Mucosa of rectum (tissue), 2 donors: Measurements from ENCODE around the gene CSF2.

ENCODE experiments used
- H3K27ac ChIP-seq, 2 donors: one replicate each; pipeline ENCODE4 v1.7.0; 2013; ENCODE audit warnings: inconsistent platforms in 2 of 2, low read depth in 2 of 2, low read length in 2 of 2
- H3K27me3 ChIP-seq, 2 donors: one replicate each; pipeline ENCODE4 v1.7.0; 2013; ENCODE audit warnings: low read length in 2 of 2; ENCODE audit not compliant: control insufficient read depth in 2 of 2, insufficient read depth in 2 of 2
- H3K36me3 ChIP-seq, 2 donors: one replicate each; pipeline ENCODE4 v1.7.0; 2013; ENCODE audit warnings: low read length in 2 of 2; ENCODE audit not compliant: control insufficient read depth in 2 of 2, insufficient read depth in 2 of 2
- H3K4me1 ChIP-seq, 2 donors: one replicate each; pipeline ENCODE4 v1.7.0; 2013; ENCODE audit warnings: low read length in 2 of 2, mild to moderate bottlenecking in 1 of 2; ENCODE audit not compliant: control insufficient read depth in 2 of 2, insufficient read depth in 2 of 2
- H3K4me3 ChIP-seq, 2 donors: one replicate each; pipeline ENCODE4 v1.7.0; 2013; ENCODE audit warnings: low read length in 2 of 2
- H3K9ac ChIP-seq, 2 donors: one replicate each; pipeline ENCODE4 v1.7.0; 2013; ENCODE audit warnings: low read length in 2 of 2, low read depth in 1 of 2, mild to moderate bottlenecking in 1 of 2
- H3K9me3 ChIP-seq, 2 donors: one replicate each; pipeline ENCODE4 v1.7.0; 2013; ENCODE audit warnings: low read length in 2 of 2; ENCODE audit not compliant: control insufficient read depth in 2 of 2
- donor health status: healthy.
- donor health status: Normal muscosa, but diverticular disease.

The CSF2 gene

DNA sequence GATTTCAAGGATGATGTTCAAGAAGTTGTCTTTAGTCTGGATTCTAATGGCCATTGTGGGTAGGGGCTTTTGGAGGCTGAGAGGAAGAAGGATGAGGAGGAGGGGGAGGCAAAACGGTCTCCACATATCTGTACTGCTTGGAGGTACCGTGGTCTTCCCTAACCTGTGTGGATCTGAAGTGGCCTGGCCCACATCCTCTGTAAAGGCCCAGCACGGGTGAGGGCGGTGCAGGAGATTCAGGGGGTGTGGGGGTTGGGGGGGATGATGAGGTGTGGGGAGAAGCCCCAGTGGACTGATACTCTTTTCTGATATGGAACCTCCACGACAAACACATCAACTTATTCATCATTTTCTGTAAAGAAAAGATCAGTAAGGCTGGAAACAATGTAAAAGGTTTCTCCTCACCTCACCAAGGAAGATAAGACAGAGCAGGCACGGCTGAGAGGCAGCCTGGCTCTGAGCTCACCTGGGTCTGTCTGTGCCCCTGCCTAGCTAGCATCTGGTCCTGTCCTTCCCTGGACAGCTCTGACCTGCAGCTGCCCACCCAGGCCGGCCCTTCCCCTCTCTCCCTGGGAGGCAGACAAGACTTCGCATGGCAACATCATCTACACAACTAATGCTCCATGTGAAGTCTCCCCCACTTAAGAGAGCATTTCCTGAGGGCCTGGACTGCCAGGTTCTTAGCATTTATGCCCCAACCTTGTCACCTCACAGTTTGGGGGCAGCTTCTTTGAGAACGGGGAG is 18.7 kb upstream of the CSF2 start:
- Histone ChIP-seq H3K4me3 (no peak overlapping the region), H3K4me1 (no peaks in the 10 kb centered on the region), H3K27me3 (peaks cover 0 to 2% of the 10 kb centered on the region in 2 donors), H3K36me3 (no peaks in the 10 kb centered on the region), H3K9me3 (no peaks in the 10 kb centered on the region), H3K27ac (no peak overlapping the region), H3K9ac (no peak overlapping the region)

DNA sequence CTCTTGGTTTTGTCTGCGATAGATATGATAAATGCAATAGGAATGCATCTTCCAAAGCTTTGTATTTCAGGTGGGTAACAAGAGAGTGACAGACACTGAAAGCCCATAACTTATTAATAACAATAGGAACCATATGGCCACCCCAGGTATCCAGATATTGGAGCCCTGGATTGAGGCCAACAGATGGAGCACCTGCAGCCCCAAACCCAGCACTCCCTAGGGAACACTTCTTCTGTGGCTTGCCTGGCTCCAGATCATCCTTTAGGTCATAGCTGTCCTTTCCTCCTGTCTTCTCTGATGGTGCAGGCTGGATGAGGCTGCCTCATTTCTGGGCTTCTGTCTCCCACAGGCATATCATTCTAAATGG is 18.2 kb upstream of the CSF2 start:
- Histone ChIP-seq H3K4me3 (no peak overlapping the region), H3K27ac (no peak overlapping the region), H3K27me3 (peaks cover 0 to 2% of the 10 kb centered on the region in 2 donors), H3K4me1 (no peaks in the 10 kb centered on the region), H3K36me3 (no peaks in the 10 kb centered on the region), H3K9ac (no peak overlapping the region), H3K9me3 (no peaks in the 10 kb centered on the region)

DNA sequence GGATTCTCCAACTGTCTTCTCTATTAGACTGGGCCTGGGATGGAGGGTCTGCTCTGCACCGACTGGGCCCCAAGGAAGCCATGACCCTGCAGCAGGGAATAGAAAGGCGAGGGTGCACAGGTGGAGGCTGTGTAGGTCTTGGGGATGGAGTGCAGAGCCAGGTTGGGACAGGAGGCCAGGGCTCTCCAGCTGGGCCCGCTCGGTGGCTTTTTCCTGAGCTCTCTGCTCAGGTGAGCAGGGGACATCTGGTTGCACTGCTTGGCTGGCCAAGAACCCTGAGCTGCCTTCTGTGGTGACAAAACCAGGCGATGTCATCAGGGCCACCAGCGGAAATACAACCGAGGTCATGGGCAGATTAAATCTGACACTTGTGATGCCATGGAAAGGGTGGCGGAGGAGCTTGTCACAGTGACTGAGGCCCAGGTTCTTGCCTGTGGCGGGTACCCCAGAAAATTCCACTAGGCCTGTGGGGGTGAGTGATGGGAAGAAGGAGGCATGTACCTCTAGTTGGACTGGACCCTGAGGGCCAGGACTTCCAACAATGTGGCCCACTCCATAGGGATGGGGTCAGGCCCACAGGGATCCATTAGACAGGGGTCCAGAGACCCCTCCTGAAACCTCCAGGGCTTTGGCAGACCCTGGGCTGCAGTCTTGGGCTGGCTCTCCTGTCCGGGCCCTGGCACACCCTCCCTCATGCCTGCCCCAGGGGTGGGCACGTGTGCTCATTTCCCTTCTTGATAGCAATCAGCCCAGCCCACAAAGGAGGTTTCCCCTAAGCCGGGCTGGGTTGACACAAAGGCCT is 17.6 kb upstream of the CSF2 start:
- H3K9me3 ChIP-seq = no peaks in the 10 kb centered on the region
- no peak overlapping the region for H3K4me3 ChIP-seq
- no peaks in the 10 kb centered on the region for H3K4me1 ChIP-seq
- no peaks in the 10 kb centered on the region for H3K36me3 ChIP-seq
- no peak overlapping the region for H3K27ac ChIP-seq
- peaks cover 0 to 2% of the 10 kb centered on the region in 2 donors for H3K27me3 ChIP-seq
- H3K9ac ChIP-seq = no peak overlapping the region

DNA sequence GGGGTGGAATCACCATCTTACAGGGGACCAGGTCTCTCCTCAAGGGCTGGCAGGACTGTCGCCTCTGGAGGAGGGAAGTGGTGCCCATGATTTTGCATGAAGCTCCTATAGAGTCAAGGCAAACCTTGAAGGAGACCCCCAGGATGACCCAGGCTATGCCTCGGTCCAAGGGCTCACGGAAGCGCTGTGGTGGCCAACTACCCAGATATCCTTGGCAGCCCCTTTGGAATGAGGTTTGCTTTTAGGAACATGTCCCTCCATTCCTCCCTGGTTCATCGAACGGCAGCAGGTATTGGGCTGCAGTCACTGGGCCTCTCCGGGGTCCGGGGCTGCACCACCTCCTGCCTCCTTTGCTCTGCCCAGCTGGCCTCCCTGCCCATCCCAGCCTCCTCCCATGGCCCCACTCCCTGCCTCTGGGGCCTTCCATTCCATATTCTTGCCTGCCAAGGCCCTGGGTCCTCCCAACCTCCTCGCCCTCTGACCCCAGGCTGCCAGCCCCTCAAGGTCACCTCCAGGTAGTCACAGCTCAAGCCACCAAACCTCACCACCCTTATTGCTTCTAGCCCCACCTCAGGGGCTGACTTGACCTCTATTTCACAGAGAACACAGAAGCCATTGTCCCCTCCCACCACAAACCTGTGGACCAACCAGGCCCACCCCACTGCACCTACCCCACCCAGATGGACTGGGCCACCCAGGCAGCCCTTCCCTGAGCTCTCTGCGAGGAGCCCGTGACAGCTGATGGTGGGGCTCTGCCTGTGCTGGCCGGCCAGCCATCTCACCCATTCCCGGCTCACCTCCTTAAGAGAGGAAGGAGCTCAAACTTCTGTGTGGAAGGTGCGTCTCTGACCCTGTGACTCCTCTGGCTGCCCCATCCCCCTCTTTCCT is 16.7 kb upstream of the CSF2 start:
- H3K9ac ChIP-seq = no peak overlapping the region
- H3K4me3 ChIP-seq = no peak overlapping the region
- H3K27me3 ChIP-seq = peaks cover 0 to 2% of the 10 kb centered on the region in 2 donors
- H3K9me3 ChIP-seq = no peaks in the 10 kb centered on the region
- H3K36me3 ChIP-seq = no peaks in the 10 kb centered on the region
- no peak overlapping the region for H3K27ac ChIP-seq
- no peaks in the 10 kb centered on the region for H3K4me1 ChIP-seq

DNA sequence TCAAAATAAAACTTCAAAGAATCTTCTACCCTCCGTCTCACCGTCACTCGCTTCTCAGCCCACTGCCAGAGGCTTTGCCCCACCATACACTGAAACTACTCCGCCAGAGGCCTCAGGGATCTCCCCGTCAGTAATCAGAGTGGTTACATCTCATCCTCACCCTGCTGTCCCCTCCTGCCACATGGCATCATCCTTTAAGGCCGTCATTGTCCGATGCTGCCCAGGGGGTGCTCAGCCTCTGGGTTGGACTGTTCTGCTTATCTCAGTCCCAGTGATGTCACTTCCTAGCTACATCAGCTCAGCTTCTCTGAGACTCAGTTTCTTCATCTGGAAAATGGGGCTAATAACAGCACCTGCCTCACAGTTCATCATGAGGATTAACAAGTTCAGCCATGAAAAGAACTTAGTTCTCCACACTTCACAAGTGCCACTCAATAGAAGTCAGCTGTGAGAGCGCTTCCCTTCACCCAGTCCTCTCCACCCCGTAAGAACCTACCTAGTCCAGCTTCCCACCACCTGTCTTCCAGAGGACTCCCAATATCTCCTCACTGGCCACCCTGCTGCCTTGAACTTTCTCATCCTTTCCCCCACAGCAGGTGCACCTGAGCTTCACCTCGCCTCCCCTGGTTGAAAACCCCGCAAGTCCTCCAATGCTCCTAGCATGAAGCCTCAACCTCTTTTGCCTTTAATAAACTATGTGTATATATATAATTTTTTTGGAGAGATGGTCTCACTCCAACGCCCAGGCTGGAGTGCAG is 15.9 kb upstream of the CSF2 start:
- no peak overlapping the region for H3K27ac ChIP-seq
- H3K27me3 ChIP-seq = peaks cover 0 to 2% of the 10 kb centered on the region in 2 donors
- no peaks in the 10 kb centered on the region for H3K4me1 ChIP-seq
- H3K9me3 ChIP-seq = no peaks in the 10 kb centered on the region
- H3K9ac ChIP-seq = no peak overlapping the region
- no peaks in the 10 kb centered on the region for H3K36me3 ChIP-seq
- H3K4me3 ChIP-seq = no peak overlapping the region

DNA sequence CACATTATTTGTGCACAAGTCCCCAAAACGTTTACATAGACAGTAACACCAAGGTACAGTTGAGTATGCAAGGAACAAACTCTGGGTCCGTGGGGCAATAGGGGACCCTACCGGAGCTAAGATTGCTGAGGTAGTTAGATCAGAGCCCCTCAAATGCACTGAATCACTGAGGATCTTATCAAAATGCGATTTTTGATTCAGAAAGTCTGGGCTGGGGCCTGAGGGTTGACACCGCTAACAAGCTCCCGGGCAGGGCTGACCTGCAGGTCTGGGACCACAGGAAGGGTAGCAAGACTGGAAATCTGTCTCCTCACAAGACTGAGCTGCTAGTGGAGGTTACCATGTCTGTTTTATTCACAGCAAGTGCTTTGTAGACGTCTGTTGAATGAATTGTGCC is 14.9 kb upstream of the CSF2 start:
- H3K4me1 ChIP-seq = no peaks in the 10 kb centered on the region
- H3K36me3 ChIP-seq = no peaks in the 10 kb centered on the region
- H3K27me3 ChIP-seq = peaks cover 0 to 2% of the 10 kb centered on the region in 2 donors
- no peaks in the 10 kb centered on the region for H3K9me3 ChIP-seq
- no peak overlapping the region for H3K4me3 ChIP-seq
- no peak overlapping the region for H3K9ac ChIP-seq
- H3K27ac ChIP-seq = no peak overlapping the region

DNA sequence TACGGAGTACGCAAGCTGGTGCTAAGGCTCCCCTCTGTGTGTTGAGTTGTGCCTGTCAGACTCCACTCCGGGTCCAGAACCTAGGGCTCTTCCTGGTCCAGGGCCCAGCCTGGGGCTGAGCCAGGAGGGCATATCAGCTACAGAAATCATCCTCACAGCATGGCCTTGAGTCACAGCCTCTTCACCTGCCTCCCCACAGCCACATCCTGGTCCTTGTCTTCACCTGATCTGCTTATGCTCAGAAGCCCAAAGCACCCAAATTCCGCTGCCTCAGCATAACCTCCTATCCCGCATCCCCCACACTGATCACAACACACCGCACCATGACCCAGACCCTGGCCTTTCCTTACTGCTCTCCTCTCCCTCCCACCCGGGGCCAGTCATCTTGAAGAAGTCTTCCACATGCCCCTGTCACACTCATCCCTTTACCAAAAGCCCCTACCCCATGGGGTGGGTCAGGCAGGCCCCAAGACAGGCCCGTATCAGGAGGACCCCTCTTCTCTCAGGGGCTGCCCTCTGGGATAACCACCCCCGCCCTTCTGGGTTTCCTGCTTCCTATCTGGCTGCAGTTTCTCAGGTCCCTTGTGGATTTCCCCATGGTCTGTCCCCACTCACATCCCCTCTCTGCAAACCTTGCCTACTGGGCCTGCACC is 14.4 kb upstream of the CSF2 start:
- H3K27me3 ChIP-seq = peaks cover 0 to 2% of the 10 kb centered on the region in 2 donors
- no peaks in the 10 kb centered on the region for H3K4me1 ChIP-seq
- no peak overlapping the region for H3K4me3 ChIP-seq
- no peak overlapping the region for H3K27ac ChIP-seq
- no peak overlapping the region for H3K9ac ChIP-seq
- no peaks in the 10 kb centered on the region for H3K9me3 ChIP-seq
- H3K36me3 ChIP-seq = no peaks in the 10 kb centered on the region

DNA sequence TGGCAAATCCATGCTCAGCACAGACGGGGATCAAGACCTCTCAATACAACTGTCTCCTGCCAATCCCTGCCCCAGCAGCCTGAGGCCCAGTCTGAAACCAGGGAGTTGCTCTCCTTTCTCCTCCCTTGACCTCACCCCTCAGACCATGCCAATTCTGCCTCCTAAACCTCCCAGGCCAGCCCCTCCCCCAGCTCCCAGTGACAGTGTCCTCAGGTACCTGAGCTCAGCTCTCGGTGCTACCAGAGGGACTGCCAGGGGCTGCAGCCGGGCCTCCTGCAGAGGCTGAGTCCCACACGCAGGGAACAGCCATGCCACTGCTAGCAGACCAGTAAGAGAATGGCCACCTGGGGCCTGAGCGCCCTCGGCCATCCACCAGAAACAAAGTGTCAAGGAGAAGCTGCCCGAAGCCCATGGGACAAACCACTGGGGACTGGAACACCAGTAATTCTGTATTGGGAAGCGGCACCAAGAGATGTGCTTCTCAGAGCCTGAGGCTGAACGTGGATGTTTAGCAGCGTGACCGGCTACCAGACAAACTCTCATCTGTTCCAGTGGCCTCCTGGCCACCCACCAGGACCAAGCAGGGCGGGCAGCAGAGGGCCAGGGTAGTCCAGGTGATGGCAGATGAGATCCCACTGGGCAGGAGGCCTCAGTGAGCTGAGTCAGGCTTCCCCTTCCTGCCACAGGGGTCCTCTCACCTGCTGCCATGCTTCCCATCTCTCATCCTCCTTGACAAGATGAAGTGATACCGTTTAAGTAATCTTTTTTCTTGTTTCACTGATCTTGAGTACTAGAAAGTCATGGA is 13.7 kb upstream of the CSF2 start:
- no peak overlapping the region for H3K4me3 ChIP-seq
- no peak overlapping the region for H3K9ac ChIP-seq
- H3K4me1 ChIP-seq = no peaks in the 10 kb centered on the region
- H3K36me3 ChIP-seq = no peaks in the 10 kb centered on the region
- no peaks in the 10 kb centered on the region for H3K9me3 ChIP-seq
- peaks cover 0 to 2% of the 10 kb centered on the region in 2 donors for H3K27me3 ChIP-seq
- no peak overlapping the region for H3K27ac ChIP-seq
